HG03439 (cell line): ENCODE results near the gene ZNF583.

Source experiments
- ATAC-seq: cut with Tn5 transposase; IDR thresholded peaks from one replicate; pipeline ENCODE4 v1.9.1; 2021; ENCODE audit warnings: mild to moderate bottlenecking, moderate library complexity; ENCODE audit not compliant: unreplicated experiment

The ZNF583 gene

GRCh38 chr19:56441206-56441792, 37.2 kb downstream of the ZNF583 start:
- no peak for ATAC-seq

GRCh38 chr19:56474308-56474707, 70.2 kb downstream of the ZNF583 start:
- ATAC-seq = no peak

DNA sequence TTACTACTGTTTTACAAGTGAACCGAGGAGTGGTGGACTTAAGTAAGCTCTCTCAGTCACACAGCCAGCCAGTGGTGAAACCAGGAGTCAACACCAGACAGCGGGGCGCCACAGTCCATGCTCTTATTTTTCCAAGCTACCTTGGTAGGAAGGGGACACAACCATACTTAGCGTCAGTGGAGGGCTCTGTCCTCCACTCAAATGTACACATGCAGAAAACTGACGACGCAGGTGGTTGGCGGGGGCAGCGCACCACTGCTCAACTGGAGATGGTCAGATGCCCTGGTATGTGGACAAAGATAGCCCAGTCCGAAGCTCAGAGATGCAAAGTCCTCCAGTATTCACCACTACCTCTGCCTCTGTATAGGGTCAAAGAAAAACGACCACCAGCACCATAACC, 72.0 kb downstream of the ZNF583 start:
- ATAC-seq = no peak
